ENCODE data around the gene PAK1. TPM values are rescaled to one million over a fixed set of nuclear protein-coding genes. Genes with fewer than 3 reads are reported as not detected.

PAK1 gene
- total and polyA plus RNA-seq, 10 of the 15 experiments (the other 5 are each of a cell fraction or from before 2014, with no cell fraction given), result 43.8 to 321 (median 110) TPM

DNA sequence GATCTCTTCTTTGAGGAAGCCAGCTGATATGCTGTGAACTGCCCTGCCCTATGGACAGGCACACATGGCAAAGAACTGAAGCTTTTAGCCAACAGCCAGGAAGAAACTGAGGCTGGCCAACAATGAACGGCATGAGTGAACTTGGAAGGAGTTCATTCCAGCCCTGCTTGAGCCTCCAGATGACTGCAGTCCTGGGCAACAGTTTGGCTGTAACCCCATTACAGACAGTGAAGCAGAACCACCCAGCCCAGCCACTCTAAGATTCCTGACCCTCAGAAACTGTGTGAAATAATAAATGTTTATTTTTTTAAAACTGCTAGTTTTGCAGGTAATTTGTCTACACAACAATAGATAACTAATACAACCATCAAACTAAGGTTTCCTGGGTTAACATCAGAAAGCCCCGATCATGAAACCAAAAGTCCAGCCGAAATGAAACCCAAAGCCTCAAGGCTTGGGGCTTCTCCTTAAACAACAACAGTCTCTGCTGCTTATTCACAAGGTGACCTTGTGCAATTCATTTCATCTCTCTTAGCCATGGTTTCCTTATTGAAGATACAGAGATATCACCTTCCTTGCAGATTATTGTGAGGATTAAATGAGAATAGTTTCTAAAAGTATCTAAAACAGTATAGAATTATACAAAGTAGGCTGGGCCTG, 31.4 kb downstream of the PAK1 start:
- ATAC-seq, result peak; percentile 75
- in situ Hi-C loops (cut with MboI) (no loop called here), intact Hi-C loops (cut with micrococcal nuclease; ENCODE audit: unreplicated experiment) (loop anchor here (2.0 kb wide), 1 partner anchor 28 kb away; no protein-coding TSS in a partner anchor)
- peaks cover 72% of the 10 kb centered on the region for H3K4me1 ChIP-seq (ENCODE audit: control insufficient read depth, insufficient read depth, low read length)
- ChIA-PET RAD21 (ENCODE audit: unreplicated experiment) (interaction anchor here (1.2 to 4.9 kb wide), 4 partner anchors 26 to 31 kb away, joined by 3 to 28 read pairs (median 12); partner anchors contain the start of gene PAK1), SMC1A (ENCODE audit: uncharacterized antibody, unreplicated experiment) (interaction anchor here (1.1 to 4.7 kb wide), 9 partner anchors 7 to 39 kb away, joined by 3 to 28 read pairs (median 8); no protein-coding TSS in a partner anchor), POLR2A (interaction anchor here (1.0 to 5.5 kb wide), 6 partner anchors 6 to 41 kb away, joined by 3 to 33 read pairs (median 10); no protein-coding TSS in a partner anchor), CTCF (interaction anchor here (1.7 to 3.0 kb wide), 2 partner anchors 26 to 29 kb away, joined by 4 to 22 read pairs; no protein-coding TSS in a partner anchor)
- no peaks in the 10 kb centered on the region for H3K27me3 ChIP-seq (replicated peaks in 1 of 2; ENCODE audit: control insufficient read depth in 2 of 2, insufficient read depth in 2 of 2, low read length in 1 of 2)
- 11% methylated on average over 3 of the region's 3 CpGs for WGBS (ENCODE audit: insufficient coverage, insufficient replicate concordance, low lambda C conversion rate, missing lambda C conversion rate)
- peaks cover 74% of the 10 kb centered on the region for H3K79me2 ChIP-seq (ENCODE audit: control insufficient read depth, insufficient read depth, low read length)
- no peak for DNase-seq (ENCODE audit: low read depth, low spot score)
- no peaks in the 10 kb centered on the region for H4K20me1 ChIP-seq (ENCODE audit: control insufficient read depth, insufficient read depth)
- peak overlapping the region; percentile 29; the same call in 1 of the 2 replicates for H2AFZ ChIP-seq (ENCODE audit: control insufficient read depth, low read depth, low read length)
- no peaks in the 10 kb centered on the region for H3K9me3 ChIP-seq (replicated peaks; ENCODE audit: control insufficient read depth, insufficient read depth, low read length)
- peak overlapping the region; percentile 53 for H3K4me2 ChIP-seq (ENCODE audit: control insufficient read depth, insufficient read depth)
- H3K27ac ChIP-seq (ENCODE audit: control insufficient read depth, insufficient read depth), result peak overlapping the region; percentile 82
- no peaks in the 10 kb centered on the region for H3K36me3 ChIP-seq (ENCODE audit: control insufficient read depth in 2 of 2, insufficient read depth in 2 of 2, low read length in 1 of 2)
- FAIRE-seq, result peak; percentile 44
- BruUV-seq (replicated peaks), result no TSS peak
- peak overlapping the region; percentile 17; the same call in 1 of the 2 replicates for H3K4me3 ChIP-seq
- peak overlapping the region; percentile 41 for H3K9ac ChIP-seq (ENCODE audit: control insufficient read depth, insufficient read depth, low read length)
- TF ChIP-seq JUND (IDR thresholded peaks at IDR 0.05; ENCODE audit: low read depth, low read length) (no peak), ZNF24 (IDR thresholded peaks at IDR 0.05) (peak; percentile 65; the same call in 1 of the 2 replicates), EP300 (IDR thresholded peaks at IDR 0.05; ENCODE audit: borderline replicate concordance in 1 of 2, control insufficient read depth in 1 of 2, low read depth in 2 of 2, low read length in 2 of 2) (no peak), GATAD2B (conservative IDR thresholded peaks at IDR 0.05; ENCODE audit: low read depth) (0 out of 2 replicates have a peak, but pooled peaks have one; percentile 33), NBN (IDR thresholded peaks at IDR 0.05) (0 out of 2 replicates have a peak, but pooled peaks have one; percentile 20), KLF5 (IDR thresholded peaks at IDR 0.05; ENCODE audit: partially characterized antibody) (no peak), YY1 (IDR thresholded peaks at IDR 0.05; ENCODE audit: low read depth, low read length) (0 out of 2 replicates have a peak, but pooled peaks have one; percentile 4), EED (IDR thresholded peaks at IDR 0.05; ENCODE audit: low read depth) (0 out of 2 replicates have a peak, but pooled peaks have one; percentile 15), ATF7 (IDR thresholded peaks at IDR 0.05; ENCODE audit: low read depth) (0 out of 2 replicates have a peak, but pooled peaks have one; percentile 14)
- TF ChIP-seq, protein P1, sequence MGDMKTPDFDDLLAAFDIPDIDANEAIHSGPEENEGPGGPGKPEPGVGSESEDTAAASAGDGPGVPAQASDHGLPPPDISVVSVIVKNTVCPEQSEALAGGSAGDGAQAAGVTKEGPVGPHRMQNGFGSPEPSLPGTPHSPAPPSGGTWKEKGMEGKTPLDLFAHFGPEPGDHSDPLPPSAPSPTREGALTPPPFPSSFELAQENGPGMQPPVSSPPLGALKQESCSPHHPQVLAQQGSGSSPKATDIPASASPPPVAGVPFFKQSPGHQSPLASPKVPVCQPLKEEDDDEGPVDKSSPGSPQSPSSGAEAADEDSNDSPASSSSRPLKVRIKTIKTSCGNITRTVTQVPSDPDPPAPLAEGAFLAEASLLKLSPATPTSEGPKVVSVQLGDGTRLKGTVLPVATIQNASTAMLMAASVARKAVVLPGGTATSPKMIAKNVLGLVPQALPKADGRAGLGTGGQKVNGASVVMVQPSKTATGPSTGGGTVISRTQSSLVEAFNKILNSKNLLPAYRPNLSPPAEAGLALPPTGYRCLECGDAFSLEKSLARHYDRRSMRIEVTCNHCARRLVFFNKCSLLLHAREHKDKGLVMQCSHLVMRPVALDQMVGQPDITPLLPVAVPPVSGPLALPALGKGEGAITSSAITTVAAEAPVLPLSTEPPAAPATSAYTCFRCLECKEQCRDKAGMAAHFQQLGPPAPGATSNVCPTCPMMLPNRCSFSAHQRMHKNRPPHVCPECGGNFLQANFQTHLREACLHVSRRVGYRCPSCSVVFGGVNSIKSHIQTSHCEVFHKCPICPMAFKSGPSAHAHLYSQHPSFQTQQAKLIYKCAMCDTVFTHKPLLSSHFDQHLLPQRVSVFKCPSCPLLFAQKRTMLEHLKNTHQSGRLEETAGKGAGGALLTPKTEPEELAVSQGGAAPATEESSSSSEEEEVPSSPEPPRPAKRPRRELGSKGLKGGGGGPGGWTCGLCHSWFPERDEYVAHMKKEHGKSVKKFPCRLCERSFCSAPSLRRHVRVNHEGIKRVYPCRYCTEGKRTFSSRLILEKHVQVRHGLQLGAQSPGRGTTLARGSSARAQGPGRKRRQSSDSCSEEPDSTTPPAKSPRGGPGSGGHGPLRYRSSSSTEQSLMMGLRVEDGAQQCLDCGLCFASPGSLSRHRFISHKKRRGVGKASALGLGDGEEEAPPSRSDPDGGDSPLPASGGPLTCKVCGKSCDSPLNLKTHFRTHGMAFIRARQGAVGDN (IDR thresholded peaks at IDR 0.05), result 0 out of 2 replicates have a peak, but pooled peaks have one; percentile 25
- TF ChIP-seq, protein P2, sequence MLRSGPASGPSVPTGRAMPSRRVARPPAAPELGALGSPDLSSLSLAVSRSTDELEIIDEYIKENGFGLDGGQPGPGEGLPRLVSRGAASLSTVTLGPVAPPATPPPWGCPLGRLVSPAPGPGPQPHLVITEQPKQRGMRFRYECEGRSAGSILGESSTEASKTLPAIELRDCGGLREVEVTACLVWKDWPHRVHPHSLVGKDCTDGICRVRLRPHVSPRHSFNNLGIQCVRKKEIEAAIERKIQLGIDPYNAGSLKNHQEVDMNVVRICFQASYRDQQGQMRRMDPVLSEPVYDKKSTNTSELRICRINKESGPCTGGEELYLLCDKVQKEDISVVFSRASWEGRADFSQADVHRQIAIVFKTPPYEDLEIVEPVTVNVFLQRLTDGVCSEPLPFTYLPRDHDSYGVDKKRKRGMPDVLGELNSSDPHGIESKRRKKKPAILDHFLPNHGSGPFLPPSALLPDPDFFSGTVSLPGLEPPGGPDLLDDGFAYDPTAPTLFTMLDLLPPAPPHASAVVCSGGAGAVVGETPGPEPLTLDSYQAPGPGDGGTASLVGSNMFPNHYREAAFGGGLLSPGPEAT (IDR thresholded peaks at IDR 0.05; ENCODE audit: low read depth), result peak; percentile 53; the same call in 1 of the 2 replicates
- TF ChIP-seq, protein P3, sequence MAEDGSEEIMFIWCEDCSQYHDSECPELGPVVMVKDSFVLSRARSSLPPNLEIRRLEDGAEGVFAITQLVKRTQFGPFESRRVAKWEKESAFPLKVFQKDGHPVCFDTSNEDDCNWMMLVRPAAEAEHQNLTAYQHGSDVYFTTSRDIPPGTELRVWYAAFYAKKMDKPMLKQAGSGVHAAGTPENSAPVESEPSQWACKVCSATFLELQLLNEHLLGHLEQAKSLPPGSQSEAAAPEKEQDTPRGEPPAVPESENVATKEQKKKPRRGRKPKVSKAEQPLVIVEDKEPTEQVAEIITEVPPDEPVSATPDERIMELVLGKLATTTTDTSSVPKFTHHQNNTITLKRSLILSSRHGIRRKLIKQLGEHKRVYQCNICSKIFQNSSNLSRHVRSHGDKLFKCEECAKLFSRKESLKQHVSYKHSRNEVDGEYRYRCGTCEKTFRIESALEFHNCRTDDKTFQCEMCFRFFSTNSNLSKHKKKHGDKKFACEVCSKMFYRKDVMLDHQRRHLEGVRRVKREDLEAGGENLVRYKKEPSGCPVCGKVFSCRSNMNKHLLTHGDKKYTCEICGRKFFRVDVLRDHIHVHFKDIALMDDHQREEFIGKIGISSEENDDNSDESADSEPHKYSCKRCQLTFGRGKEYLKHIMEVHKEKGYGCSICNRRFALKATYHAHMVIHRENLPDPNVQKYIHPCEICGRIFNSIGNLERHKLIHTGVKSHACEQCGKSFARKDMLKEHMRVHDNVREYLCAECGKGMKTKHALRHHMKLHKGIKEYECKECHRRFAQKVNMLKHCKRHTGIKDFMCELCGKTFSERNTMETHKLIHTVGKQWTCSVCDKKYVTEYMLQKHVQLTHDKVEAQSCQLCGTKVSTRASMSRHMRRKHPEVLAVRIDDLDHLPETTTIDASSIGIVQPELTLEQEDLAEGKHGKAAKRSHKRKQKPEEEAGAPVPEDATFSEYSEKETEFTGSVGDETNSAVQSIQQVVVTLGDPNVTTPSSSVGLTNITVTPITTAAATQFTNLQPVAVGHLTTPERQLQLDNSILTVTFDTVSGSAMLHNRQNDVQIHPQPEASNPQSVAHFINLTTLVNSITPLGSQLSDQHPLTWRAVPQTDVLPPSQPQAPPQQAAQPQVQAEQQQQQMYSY (CRISPR knock-in tag; IDR thresholded peaks at IDR 0.05), result no peak

Measured in GM12878 (cell line).